HG03565 (cell line): ENCODE results near the gene FAM13B.
"Not testable (repeated sequence)": the region's sequence is repeated elsewhere in the genome, so short reads cannot be mapped to it uniquely, and the experiment has no call there.

Source experiments
- ATAC-seq: cut with Tn5 transposase; IDR thresholded peaks from one replicate; pipeline ENCODE4 v1.9.1; 2021; ENCODE audit warnings: mild to moderate bottlenecking, moderate library complexity; ENCODE audit not compliant: unreplicated experiment

Gene FAM13B

DNA sequence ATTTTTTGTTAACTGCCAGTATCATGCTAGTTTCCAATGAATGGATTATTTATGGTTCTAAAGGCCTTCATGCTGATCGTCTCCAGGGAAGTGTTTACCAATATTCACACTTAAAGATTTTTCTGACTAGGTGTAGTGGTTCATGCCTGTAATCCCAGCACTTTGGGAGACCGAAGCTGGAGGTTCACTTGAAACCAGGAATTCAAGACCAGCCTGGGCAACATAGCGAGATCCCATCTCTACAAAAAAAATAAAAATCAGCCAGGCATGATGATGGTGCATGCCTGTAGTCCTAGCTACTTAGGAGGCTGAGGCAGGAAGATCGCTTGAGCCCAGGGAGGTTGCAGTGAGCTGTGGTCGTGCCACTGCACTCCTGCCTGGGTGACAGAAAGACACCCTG is 43.5 kb downstream of the FAM13B start:
- no peak for ATAC-seq

DNA sequence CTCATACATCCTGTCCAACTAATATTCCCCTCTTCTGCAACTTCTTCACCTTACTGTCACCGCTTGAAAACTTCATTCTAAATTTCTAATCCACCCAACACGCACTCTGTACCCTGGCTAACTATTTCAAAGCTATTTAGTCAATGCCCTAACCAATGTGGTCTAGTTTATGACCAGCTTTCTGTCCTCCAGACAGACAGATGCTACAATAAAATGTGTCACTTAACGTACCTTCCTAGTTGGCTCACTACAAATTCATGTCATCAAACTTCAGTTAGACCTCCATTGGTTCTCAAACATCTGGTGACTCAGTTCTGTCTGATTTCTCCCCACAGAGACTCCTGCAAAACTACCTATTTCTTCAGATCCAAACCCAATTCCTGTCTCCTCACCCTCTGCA is 57.7 kb downstream of the FAM13B start:
- ATAC-seq = no peak

DNA sequence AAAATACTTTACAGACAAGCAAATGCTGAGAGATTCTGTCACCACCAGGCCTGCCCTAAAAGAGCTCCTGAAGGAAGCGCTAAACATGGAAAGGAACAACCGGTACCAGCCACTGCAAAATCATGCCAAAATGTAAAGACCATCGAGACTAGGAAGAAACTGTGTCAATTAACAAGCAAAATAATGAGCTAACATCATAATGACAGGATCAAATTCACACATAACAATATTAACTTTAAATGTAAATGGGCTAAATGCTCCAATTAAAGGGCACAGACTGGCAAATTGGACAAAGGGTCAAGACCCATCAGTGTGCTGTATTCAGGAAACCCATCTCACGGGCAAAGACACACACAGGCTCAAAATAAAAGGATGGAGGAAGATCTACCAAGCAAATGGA is 62.5 kb downstream of the FAM13B start:
- not testable (repeated sequence) for ATAC-seq

DNA sequence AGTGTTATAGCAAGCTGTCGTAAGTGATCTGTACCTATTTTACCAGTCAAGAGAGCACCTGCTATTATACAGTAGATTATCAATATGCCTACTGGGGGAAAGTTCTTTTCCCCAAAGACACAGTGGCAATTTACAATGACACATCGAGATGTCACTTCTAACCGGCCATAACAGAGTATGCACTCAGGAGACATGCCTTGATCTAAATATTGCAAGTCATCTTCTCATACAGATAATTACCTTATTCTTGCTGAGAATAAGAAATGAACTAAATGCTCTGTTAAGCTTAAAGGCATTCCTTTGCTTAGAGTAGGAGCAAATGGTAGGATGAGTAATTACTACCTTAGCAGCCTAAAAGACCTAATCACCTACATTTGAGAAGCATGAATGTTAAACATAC is 72.1 kb downstream of the FAM13B start:
- ATAC-seq = no peak

DNA sequence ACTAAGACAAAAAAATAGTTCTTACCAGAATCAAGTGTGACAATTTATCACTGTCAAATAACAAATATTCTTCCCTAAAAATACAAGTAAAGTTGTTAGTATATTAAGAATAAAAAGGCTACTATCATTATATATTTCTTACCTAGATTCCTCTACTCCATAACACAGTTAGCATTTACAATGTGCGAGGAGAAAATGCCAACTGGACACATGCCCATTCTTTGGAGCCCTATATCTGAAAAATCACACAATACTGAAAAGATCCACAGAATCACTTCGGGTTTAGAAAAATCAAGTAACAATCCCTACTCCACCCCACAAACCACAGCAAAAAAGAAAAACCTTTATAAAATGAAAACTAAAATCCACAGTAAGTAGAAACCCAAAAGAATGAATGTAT is 72.7 kb downstream of the FAM13B start:
- no peak for ATAC-seq

DNA sequence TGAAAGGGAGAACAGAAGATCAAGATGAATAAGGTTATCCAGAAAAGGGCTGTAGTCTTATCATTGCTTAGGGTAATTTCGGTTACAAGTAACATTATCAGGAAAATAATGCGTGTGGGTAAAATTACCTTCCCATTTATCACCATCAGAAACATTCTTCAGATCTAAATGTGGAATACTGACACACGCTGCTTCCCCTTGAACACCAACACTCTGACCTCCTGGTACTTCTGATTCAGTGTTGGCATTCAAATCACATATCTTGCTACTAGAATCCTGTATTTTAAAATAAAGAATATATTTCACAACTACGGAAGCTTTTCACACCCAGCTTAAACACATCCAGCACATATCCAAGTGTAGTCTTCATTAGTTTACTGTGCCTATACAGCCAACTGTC is 73.4 kb downstream of the FAM13B start:
- no peak for ATAC-seq

DNA sequence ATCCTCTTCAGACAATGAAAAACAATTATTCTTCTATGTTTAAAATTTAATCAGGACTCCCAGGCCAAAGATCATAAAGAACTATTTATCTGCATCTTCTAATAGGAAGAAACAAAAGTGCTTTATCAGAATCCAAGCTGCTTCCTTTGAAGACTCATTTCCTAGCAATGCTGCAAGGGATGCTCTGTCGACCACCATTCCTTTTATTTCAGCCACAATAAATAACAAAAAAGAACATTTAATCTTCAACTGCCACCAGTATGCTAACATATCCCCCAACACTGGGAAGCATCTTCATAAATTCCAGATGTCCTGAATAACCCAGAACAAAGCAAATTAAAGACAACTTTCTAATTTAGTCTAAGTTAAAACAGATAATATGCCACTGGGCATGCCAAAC is 74.9 kb downstream of the FAM13B start:
- ATAC-seq = no peak

DNA sequence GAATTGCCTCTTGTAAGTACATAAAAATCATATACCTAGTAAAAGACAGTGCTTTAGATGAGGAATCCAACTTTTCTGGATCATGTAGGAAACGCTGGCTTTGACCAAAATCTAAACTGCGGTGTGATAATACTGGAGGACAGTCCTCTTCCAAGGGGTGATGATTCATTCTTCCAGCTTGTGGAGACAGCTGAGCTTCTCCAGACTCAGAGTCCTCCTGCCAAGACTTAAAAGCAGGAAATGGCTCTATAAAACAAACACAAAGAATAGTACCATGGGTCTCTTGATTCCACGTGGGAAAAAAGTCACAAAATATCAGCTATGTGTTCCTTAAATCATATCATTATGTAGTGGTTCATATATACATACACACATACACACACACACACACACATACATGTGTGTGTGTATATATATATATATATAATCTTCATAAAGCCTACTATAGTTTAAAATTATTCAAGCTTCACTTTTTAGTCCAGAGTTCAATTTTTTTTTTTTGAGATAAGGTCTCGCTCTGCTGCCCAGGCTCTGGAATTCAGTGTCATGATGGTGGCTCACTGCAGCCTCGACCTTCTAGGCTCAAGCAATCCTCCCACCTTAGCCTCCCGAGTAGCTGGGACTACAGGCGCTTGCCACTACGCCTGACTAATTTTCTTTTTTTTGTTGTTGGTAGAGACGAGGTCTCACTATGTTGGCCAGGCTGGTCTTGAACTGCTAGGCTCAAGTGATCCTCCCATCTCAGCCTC is 78.6 kb downstream of the FAM13B start:
- no peak for ATAC-seq

DNA sequence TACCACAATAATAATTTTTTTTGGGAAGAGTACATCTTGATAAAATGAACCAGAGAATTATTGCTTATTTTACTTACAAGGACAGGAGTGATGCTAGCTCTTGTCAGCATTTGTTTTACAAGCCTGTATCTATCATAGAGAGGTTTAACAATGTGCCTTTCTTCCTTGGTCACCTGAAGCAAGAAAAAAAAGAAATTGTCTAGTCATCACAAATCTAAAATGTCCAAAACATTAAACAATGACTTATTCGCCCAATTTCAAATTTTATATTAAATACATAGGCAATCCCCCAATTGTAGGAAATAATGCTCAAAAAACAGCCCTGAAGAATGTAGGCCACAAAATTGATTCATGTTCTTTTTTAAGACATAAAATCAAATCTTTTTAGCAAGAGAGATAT is 87.1 kb downstream of the FAM13B start:
- no peak for ATAC-seq

DNA sequence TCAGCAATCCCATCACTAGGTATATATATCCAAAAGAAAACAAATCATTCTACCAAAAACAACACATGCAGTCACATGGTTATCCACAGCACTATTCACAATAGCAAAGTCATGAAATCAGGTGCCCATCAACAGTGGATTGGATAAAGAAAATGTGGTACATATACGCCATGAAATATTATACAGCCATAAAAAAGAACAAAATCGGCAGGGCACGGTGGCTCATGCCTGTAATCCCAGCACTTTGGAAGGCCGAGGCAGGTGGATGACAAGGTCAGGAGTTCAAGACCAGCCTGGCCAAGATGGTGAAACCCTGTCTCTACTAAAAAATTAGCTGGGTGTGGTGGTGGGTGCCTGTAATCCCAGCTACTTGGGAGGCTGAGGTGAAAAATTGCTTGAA is 88.6 kb downstream of the FAM13B start:
- not testable (repeated sequence) for ATAC-seq

DNA sequence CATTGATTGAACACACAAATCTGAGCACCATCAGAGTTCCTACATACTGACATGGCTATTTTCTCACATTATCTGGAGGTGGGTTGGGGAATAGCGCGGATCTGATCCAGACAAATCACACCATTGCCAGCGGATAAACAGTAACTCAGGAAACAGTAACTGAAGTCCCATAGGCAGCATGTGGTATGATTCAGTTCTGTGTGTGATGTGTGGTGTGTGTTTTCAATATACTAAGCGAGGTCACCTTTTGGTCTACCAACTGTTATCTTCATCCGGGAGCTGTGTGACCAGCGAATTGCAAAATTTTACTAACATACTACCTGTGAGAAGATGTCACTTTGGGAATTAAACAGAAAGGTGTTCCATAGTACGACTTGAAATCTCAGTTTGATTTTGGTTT is 93.5 kb downstream of the FAM13B start:
- no peak for ATAC-seq

DNA sequence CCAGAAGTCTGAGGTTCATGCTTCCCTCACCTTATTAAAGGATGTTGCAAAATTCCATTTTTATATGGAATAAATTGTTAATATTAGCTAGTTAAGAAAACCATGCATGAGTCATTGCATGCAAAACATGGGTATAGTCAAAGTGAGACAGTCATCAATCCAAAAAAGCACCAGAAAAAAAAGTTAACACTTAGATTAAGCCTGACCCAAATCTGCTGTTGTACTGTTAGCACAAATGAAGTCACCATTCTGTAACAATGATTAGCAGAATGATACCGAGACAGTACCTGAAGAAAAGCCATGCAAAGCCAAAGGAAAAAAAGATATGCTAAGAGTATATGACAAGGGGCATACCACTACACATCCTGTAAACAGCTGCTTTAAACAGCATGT is 94.1 kb downstream of the FAM13B start:
- ATAC-seq = no peak

DNA sequence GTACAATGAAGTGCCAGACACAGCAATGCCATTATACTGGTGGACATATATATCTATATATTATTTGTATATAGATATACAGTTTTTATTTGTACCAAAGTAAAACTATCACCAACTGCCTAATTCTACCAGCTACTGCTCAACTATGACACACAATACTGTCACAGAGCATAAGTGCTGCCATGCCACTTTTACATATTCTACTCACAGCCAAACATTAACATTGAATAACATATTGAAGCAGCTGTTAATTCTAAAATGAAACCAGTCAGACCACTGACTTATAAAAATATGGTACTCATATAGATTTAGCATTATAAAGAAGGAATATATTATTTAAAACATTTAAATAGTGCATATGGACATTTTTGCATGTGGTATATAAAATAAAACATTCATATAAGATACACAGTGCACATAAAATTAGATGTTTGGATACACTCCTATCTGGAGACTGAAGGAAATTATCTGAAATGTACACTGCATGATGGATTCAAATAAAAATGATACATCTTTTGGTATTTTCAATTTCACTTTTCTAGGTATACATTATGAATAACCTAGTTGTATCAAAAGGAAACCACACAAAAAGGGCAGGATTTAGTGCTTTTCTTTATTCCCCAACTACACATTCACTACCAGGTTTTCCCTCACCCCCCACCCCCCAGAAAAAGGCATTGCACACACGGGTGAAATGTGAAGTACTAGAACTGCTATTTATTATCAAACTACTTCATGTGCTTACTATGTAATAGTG is 94.7 kb downstream of the FAM13B start:
- ATAC-seq = no peak

DNA sequence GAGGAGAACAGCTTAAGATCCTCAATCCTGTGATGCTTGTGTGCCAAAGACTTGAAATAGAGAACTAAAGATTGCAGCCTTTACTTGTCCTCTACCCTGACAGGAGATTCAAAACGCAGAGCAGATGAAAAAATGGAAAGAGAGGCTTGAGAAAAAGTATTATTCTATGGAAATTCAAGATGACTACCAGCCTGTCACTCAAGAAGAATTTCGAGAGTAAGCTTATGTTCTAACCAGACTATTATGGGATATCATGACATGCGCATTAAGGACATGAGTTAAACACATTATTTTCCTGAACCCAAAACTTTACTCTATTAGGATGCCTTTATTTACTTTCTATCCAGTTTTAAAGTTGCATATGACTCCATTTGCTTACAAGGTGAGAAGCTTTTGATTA is 97.2 kb downstream of the FAM13B start:
- no peak for ATAC-seq

DNA sequence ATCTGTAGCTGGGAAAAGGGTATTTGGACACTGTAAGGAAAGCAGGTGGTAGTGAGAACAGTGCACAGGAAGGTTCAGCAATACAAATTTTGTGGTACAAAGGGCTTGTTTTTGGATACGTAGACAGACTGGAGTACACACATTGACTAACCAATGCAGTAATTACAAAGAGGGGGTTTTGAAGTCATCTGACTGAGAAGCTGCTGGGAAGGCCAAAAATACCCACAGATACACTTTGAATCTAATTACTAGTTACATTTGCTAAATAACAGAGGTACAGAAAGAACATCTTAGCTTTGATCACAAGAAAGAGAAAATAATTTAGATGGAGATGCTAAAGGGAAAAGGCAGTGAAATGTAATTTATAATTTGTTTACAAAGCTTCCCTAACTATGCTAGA is 97.7 kb downstream of the FAM13B start:
- no peak for ATAC-seq

DNA sequence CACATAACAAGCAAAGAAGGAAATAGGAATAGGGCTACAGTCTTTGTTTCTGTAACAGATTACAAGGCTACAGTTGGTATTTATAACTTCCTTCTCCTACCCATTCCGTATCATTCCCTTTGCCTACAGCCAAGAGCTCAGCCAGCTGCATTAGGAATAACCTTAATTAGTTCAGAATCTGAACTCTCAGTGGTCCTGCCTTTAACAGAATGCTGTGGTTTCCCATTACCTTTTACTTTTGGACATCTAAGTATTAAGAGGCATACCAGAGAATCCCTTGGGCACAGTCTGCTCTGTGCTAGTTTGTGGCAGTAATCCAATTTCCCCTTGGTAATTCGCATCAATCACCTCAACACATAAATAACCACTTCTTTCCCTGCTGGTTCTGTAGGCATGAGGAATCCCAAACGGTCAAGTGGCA is 99.4 kb downstream of the FAM13B start:
- no peak for ATAC-seq

DNA sequence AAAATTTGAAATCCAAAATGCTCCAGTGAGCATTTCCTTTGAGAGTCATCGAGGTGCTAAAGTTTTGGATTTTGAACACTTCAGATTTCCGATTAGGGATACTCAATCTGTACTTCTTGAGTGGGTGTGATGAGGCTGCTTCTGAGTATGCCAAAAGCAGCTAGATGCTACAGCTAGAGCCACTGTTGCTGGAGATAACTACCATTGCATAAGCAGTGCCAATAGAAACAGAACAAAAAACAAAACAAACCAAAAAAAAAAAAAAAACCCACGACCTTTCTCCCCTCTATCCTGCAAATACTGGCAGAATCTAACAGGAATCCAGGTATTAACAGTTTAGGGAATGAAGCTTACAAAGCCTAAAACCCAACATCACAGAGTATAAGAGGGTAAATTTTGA is 100.1 kb downstream of the FAM13B start:
- no peak for ATAC-seq

DNA sequence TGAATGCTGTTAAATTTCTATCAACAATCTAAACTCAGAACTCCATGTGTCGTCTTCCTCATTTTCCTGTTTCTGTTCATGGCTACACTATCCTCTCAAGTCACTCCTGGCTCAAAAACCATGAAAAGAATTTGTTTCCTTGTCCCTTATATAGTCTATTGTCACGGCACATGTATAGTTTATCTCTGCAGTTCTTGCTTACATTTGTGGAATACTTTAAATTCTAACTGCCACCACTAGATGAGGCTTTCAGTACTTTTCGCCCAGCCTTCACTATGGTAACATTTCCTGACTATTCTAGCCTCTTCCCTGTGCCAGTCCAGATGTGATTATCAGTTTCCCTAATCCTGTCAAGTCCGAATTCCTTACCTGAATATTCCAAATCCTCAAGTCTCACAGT is 109.0 kb downstream of the FAM13B start:
- no peak for ATAC-seq

DNA sequence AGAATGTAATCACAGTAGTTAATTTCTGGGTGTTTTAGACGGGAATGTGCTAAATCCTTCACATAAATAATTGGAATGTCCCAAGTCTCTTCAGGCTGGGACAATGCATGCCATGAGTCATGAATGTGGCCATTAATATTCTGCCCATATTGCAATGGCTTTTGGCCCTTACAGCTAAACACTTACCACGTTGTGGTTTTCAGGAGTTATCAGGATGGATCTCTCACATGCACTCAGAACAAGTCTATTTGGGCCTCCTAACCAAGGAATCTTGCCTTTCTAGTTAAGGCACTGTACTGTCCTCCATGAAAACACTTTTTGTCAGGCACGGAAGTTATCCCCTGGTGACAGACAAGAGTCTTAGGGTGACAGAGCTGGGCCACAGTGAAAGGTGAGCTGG is 110.9 kb downstream of the FAM13B start:
- ATAC-seq = no peak

DNA sequence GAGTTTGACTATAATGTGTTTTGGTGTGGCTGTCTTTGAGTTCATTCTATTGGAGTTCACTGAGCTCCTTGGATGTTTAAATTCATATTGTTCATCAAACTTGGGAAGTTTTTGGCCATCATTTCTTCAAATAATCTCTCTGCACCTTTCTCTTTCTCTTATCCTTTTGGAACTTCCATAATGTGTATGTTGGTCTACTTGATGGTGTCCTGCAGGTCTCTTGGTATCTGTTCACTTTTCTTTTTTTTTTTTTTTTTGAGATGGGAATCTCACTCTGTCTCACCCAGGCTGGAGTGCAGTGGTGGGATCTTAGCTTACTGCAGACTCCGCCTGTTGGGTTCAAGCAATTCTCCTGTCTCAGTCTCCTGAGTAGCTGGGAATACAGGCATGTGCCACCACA is 116.0 kb downstream of the FAM13B start:
- no peak for ATAC-seq

DNA sequence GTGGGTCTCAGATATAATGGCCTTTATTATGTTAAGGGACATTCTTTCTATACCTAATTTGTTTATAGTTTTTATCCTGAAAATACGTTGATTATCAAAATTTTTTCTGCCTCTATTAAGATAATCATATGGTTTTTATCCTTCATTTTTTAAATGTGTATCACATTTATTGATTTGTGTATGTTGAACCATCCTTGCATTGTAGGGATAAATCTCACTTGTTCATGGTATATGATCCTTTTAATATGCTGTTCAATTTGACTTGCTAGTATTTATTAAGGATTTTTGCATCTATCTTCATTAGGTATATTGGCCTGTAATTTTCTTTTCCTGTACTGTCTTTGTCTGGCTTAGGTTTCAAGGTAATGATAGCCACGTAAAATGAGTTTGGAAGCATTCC is 118.1 kb downstream of the FAM13B start:
- no peak for ATAC-seq

DNA sequence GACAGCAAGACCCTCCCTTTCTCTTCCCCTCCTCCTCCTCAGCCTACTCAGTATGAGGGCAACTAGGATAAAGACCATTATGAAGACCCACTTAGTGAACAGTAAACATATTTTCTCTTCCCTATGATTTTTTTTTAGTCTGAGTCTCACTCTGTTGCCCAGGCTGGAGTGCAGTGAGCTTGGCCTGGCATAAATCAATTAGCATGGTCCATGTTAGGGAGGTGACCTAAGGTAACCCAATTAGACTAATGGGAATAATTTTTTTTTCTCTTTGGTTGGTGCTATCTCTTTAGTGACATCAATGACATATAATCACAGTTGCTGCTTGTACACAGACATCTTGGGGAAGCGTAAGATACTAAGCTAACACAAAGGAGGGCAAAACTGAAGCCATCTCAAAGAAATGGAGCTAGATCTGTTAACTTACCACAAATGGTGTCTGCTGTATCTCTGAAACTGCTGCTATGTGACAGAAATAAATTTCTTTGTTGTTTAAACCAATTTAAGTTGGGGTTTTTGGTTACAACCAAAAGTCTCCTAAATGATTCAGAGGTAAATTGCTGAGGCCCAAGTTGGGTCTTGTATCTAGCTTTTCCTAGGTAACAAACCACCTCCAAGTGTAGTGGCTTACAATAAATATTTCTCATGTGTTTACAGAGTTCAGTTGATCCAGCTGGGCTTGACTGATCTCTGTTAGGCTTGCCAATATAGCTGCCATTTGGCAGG is 130.3 kb downstream of the FAM13B start:
- no peak for ATAC-seq
